HepG2 (cell line): ENCODE results near the gene ASXL3. TPM values are rescaled to one million over a fixed set of nuclear protein-coding genes. Genes with fewer than 3 reads are reported as not detected.

ENCODE experiments used
- ATAC-seq: fragments of 200-7000 bp; cut with Tn5 transposase; 3 replicates; pipeline ENCODE4 v1.9.1; 2020; ENCODE audit warnings: mild to moderate bottlenecking, moderate library complexity
- BruUV-seq: library from RNA; stranded (reverse); fragments of 400-500 nt; replicated peaks from 2 replicates; lab custom pipeline; 2021; lab: Mats Ljungman, UMichigan
- CTCF ChIA-PET: fragments of 300-600 bp; formaldehyde crosslinking; extraction: SDS; loops from one replicate; lab custom pipeline; 2021; ENCODE audit warnings: low total read pairs, inconsistent platforms, low intra/inter-chr PET ratio; lab: Yijun Ruan, JAX
- POLR2A ChIA-PET: fragments of 350-600 bp; sonication (Branson Sonifier 250); formaldehyde crosslinking; loops from one replicate; lab custom pipeline; 2020; ENCODE audit warnings: antibody characterized with exemption, inconsistent platforms; lab: Yijun Ruan, JAX
- DNase-seq: peaks from one replicate; pipeline ENCODE4 v3.0.0-alpha.2; 2015; ENCODE audit warnings: low spot score
- FAIRE-seq: peaks from 3 replicates; lab custom pipeline; 2011; peaks lifted over from hg19 to GRCh38; lab: Jason Lieb, UNC
- H2AFZ ChIP-seq: one replicate; pipeline ENCODE4 v1.6.1; 2011; ENCODE audit warnings: low read length, inconsistent platforms
- H3K27ac ChIP-seq: fragments of 300-600 bp; 3 replicates; pipeline ENCODE4 v1.8.0; 2011; ENCODE audit warnings: mixed run types, mild to moderate bottlenecking, mixed read lengths, low read length, inconsistent platforms; ENCODE audit not compliant: insufficient read depth; ENCODE audit errors: extremely low read length
- H3K27me3 ChIP-seq, 2 experiments: fragments of 200-600 bp in 1 of 2; 2 replicates in 1 of 2; 3 replicates in 1 of 2; pipeline versions ENCODE4 v1.6.0 to v1.8.0; 2011; ENCODE audit warnings: low read length in 2 of 2, mild to moderate bottlenecking in 2 of 2, moderate library complexity in 2 of 2, inconsistent platforms in 1 of 2; ENCODE audit not compliant: insufficient read depth in 2 of 2, control insufficient read depth in 1 of 2
- H3K36me3 ChIP-seq, 2 experiments: fragments of 200-600 bp in 1 of 2; replicated peaks in 1 of 2; 2 replicates in 1 of 2; 3 replicates in 1 of 2; pipeline versions ENCODE4 v1.5.1 to v1.8.0; 2011; ENCODE audit warnings: low read length in 2 of 2, inconsistent platforms in 1 of 2; ENCODE audit not compliant: insufficient read depth in 2 of 2, control insufficient read depth in 1 of 2
- H3K4me1 ChIP-seq: 2 replicates; pipeline ENCODE4 v1.5.1; 2012; ENCODE audit warnings: low read length, inconsistent platforms; ENCODE audit not compliant: insufficient read depth
- H3K4me2 ChIP-seq: 2 replicates; pipeline ENCODE4 v1.6.0; 2011; ENCODE audit warnings: low read depth, low read length, inconsistent platforms
- H3K4me3 ChIP-seq, 3 experiments: fragments of 200-600 bp in 1 of 3; sonication (generic), shearing (Covaris generic) in 1 of 3; replicated peaks in 1 of 3; 2 replicates each; pipeline ENCODE4 v1.5.1; 2011 to 2016; ENCODE audit warnings: low read length in 3 of 3, inconsistent platforms in 2 of 3, low read depth in 2 of 3, mild to moderate bottlenecking in 2 of 3, control low read depth in 1 of 3, mixed read lengths in 1 of 3; ENCODE audit not compliant: insufficient read depth in 1 of 3
- H3K79me2 ChIP-seq: one replicate; pipeline ENCODE4 v1.6.1; 2011; ENCODE audit warnings: low read length, inconsistent platforms; ENCODE audit not compliant: insufficient read depth
- H3K9ac ChIP-seq: 2 replicates; pipeline ENCODE4 v1.6.0; 2011; ENCODE audit warnings: mild to moderate bottlenecking, low read depth, low read length, inconsistent platforms; ENCODE audit not compliant: insufficient read depth
- H3K9me3 ChIP-seq: 2 replicates; pipeline ENCODE4 v1.5.1; 2012; ENCODE audit warnings: mild to moderate bottlenecking, low read length
- H4K20me1 ChIP-seq: 2 replicates; pipeline ENCODE4 v1.6.0; 2011; ENCODE audit warnings: inconsistent platforms, mild to moderate bottlenecking, low read length, moderate library complexity; ENCODE audit not compliant: insufficient read depth
- CEBPB ChIP-seq: IDR thresholded peaks from 2 replicates; pipeline ENCODE4 v1.6.1; 2011; ENCODE audit warnings: low read depth, low read length, improper control_type of control experiment, borderline replicate concordance
- ELF3 ChIP-seq: IDR thresholded peaks from 2 replicates; pipeline ENCODE4 v1.6.1; 2016; ENCODE audit warnings: missing genetic modification reagents, missing compliant biosample characterization
- FOSL2 ChIP-seq: sonication (generic); formaldehyde crosslinking; IDR thresholded peaks from 2 replicates; pipeline ENCODE4 v1.4.0; 2020; ENCODE audit warnings: missing genetic modification reagents
- FOXA3 ChIP-seq: IDR thresholded peaks from 2 replicates; pipeline ENCODE4 v1.6.1; 2016; ENCODE audit warnings: missing genetic modification reagents, missing compliant biosample characterization
- FOXJ3 ChIP-seq: sonication (generic); formaldehyde crosslinking; IDR thresholded peaks from 2 replicates; pipeline ENCODE4 v1.4.0; 2020; ENCODE audit warnings: missing genetic modification reagents, mild to moderate bottlenecking, borderline replicate concordance
- HNF4A ChIP-seq: sonication (generic); formaldehyde crosslinking; IDR thresholded peaks from 2 replicates; pipeline ENCODE4 v1.4.0; 2020; ENCODE audit warnings: missing genetic modification reagents
- KMT2A ChIP-seq: sonication (generic); formaldehyde crosslinking; IDR thresholded peaks from 2 replicates; pipeline ENCODE4 v1.4.0; 2020; ENCODE audit warnings: missing genetic modification reagents
- MIXL1 ChIP-seq: IDR thresholded peaks from 2 replicates; pipeline ENCODE4 v1.6.1; 2016
- PAWR ChIP-seq: sonication (generic); formaldehyde crosslinking; IDR thresholded peaks from 2 replicates; pipeline ENCODE4 v1.4.0; 2020; ENCODE audit warnings: missing genetic modification reagents, mild to moderate bottlenecking, borderline replicate concordance
- RBAK ChIP-seq: sonication (generic); formaldehyde crosslinking; IDR thresholded peaks from 2 replicates; pipeline ENCODE4 v1.5.1; 2020; ENCODE audit warnings: mild to moderate bottlenecking, missing genetic modification reagents
- TCF7L2 ChIP-seq: IDR thresholded peaks from 2 replicates; pipeline ENCODE4 v1.6.1; 2011; ENCODE audit warnings: mild to moderate bottlenecking, low read depth, low read length, moderate library complexity
- ZNF350 ChIP-seq: sonication (generic); formaldehyde crosslinking; IDR thresholded peaks from 2 replicates; pipeline ENCODE4 v1.4.0; 2020; ENCODE audit warnings: mild to moderate bottlenecking, low read depth, missing genetic modification reagents, borderline replicate concordance
- ZNF382 ChIP-seq: sonication (generic); formaldehyde crosslinking; IDR thresholded peaks from 2 replicates; pipeline ENCODE4 v1.5.0; 2020; ENCODE audit warnings: missing genetic modification reagents, mild to moderate bottlenecking, borderline replicate concordance
- WGBS: methylation state at CpG from one replicate; pipeline ENCODE4 v1.1.6; 2017; ENCODE audit warnings: low lambda C conversion rate; 5-methylcytosine and 5-hydroxymethylcytosine counted together
- in situ Hi-C: cut with HindIII; loops from 2 replicates; pipeline ENCODE4 v1.10.0; 2017; ENCODE audit warnings: low pct_unique_long_range_greater_than_20kb; ENCODE audit not compliant: extremely low pct_ligation_motif_present
- intact Hi-C: fragments of 100-400 bp; cut with micrococcal nuclease; formaldehyde crosslinking; loops from one replicate; pipeline ENCODE4 v1.10.0; 2022; ENCODE audit not compliant: unreplicated experiment
- polyA plus RNA-seq, 8 experiments: library from polyadenylated mRNA; depleted of rRNA in 3 of 8; stranded (reverse) in 7 of 8; unstranded in 1 of 8; fragments of >200 nt; fragmentation: Illumina TruSeq in 4 of 8; extraction: Trizol in 4 of 8; gene quantifications; 2 replicates each; pipeline versions ENCODE4 v1.2.1 to v1.2.3, GENCODE V29; 2011 to 2016; ENCODE audit warnings: low read depth in 4 of 8, missing spikeins in 1 of 8, mixed read lengths in 1 of 8; ENCODE audit not compliant: insufficient read depth in 1 of 8
- total RNA-seq, 5 experiments: library from RNA; depleted of rRNA; stranded (reverse); fragments of >200 nt; fragmentation: Illumina TruSeq; extraction: Trizol; gene quantifications; 2 replicates each; pipeline ENCODE4 v1.2.3, GENCODE V29; 2016; ENCODE audit warnings: low read depth in 1 of 5

Gene ASXL3
- total and polyA plus RNA-seq, 2 of the 13 experiments (the other 11 are each of a cell fraction or from before 2014, with no cell fraction given), result not detected

DNA sequence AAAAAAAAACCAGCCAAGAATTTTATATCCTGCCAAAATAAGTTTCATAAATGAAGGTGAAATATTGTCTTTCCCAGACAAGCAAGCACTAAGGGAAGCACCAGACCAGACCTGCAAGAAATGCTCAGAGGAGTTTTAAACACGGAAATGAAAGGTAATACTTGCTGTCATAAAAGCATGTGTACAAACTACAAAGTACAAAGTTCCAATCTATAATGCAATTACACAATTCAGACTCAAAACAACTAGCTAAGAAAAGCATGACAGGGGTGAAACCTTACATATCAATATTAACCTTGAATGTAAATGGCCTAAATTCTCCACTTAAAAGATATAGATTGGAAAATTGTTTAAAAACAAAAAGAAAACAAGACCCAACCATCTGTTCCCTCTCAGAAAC, 45.0 kb upstream of the ASXL3 start:
- H3K27me3 ChIP-seq, result no peaks in the 10 kb centered on the region
- no peak overlapping the region for H3K9ac ChIP-seq
- in situ Hi-C loops (no loop called here), intact Hi-C loops (no loop called here)
- no TSS peak for BruUV-seq
- H4K20me1 ChIP-seq, result no peaks in the 10 kb centered on the region
- FAIRE-seq, result no peak
- CTCF ChIA-PET, result no interaction called here
- H3K4me1 ChIP-seq, result no peaks in the 10 kb centered on the region
- 3% methylated on average over 1 of the region's 1 CpG for WGBS
- TF ChIP-seq HNF4A (CRISPR knock-in tag) (peak; percentile 42; the same call in 1 of the 2 replicates), RBAK (CRISPR knock-in tag) (no peak), MIXL1 (CRISPR knock-in tag) (peak; percentile 44; the same call in 1 of the 2 replicates), CEBPB (peak; percentile 34; the same call in 1 of the 2 replicates), FOXA3 (CRISPR knock-in tag) (peak; percentile 35; the same call in 1 of the 2 replicates), ELF3 (CRISPR knock-in tag) (peak; percentile 60)
- H2AFZ ChIP-seq, result no peak overlapping the region
- no peak overlapping the region for H3K4me2 ChIP-seq
- no peak overlapping the region for H3K4me3 ChIP-seq
- POLR2A ChIA-PET, result no interaction called here
- H3K27ac ChIP-seq, result no peak overlapping the region
- DNase-seq, result no peak
- no peaks in the 10 kb centered on the region for H3K36me3 ChIP-seq
- H3K9me3 ChIP-seq, result no peaks in the 10 kb centered on the region
- ATAC-seq, result no peak
- H3K79me2 ChIP-seq, result no peaks in the 10 kb centered on the region

DNA sequence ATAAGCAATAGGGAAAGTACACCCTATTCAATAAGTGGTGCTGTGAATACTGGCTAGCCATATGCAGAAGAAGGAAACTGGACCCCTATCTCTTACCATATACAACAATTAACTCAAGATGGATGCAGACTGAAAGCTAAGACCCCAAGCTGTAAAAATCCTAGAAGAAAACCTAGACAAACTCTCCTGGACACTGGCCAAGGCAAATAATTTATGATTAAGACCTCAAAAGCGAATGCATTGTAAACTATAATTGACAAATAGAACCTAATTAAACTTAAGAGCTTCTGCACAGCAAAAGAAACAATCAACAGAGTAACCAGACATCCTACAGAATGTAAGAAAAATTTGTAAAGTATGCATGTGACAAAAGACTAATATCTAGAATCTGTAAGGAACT, 41.1 kb upstream of the ASXL3 start:
- Histone ChIP-seq H3K4me2 (no peak overlapping the region), H3K27ac (no peak overlapping the region), H3K79me2 (no peaks in the 10 kb centered on the region), H3K9ac (no peak overlapping the region), H3K27me3 (no peaks in the 10 kb centered on the region), H3K4me1 (no peaks in the 10 kb centered on the region), H3K4me3 (no peak overlapping the region), H2AFZ (no peak overlapping the region), H3K36me3 (no peaks in the 10 kb centered on the region), H4K20me1 (no peaks in the 10 kb centered on the region), H3K9me3 (no peaks in the 10 kb centered on the region)
- DNase-seq (no peak), FAIRE-seq (no peak), ATAC-seq (no peak)
- ChIA-PET CTCF (no interaction called here), POLR2A (no interaction called here)
- in situ Hi-C loops, result no loop called here
- TF ChIP-seq KMT2A (CRISPR knock-in tag) (no peak), FOXJ3 (no peak), FOSL2 (no peak), ZNF382 (CRISPR knock-in tag) (no peak), ZNF350 (CRISPR knock-in tag) (no peak), PAWR (CRISPR knock-in tag) (no peak), TCF7L2 (no peak)
- intact Hi-C loops, result no loop called here
- no TSS peak for BruUV-seq
- 3% methylated on average over 1 of the region's 1 CpG for WGBS
